OCI-LY3 (cell line): ENCODE data around the gene CGB7.

ENCODE experiments used
- H2AFZ ChIP-seq: fragments of 200-600, 300-600 bp; shearing (Covaris generic); 2 replicates; pipeline ENCODE4 v1.6.0; 2014; ENCODE audit warnings: antibody characterized with exemption, low read depth, low read length
- H3K27ac ChIP-seq: fragments of 200-600, 300-600 bp; sonication (generic); 2 replicates; pipeline ENCODE4 v1.5.1; 2014; ENCODE audit warnings: mild to moderate bottlenecking, low read length, moderate library complexity, mixed read lengths
- H3K27me3 ChIP-seq: fragments of 200-600, 300-600 bp; sonication (generic); 2 replicates; pipeline ENCODE4 v1.6.1; 2014; ENCODE audit warnings: low read depth, low read length, mixed read lengths
- H3K36me3 ChIP-seq: fragments of 200-600, 300-600 bp; sonication (generic); replicated peaks from 2 replicates; pipeline ENCODE3; 2014; ENCODE audit warnings: low read depth, low read length, mixed read lengths
- H3K4me1 ChIP-seq: fragments of 300-600, 200-600 bp; sonication (generic); 2 replicates; pipeline ENCODE4 v1.6.1; 2014; ENCODE audit warnings: low read length, mixed read lengths
- H3K4me2 ChIP-seq: fragments of 200-600, 300-600 bp; sonication (generic); 2 replicates; pipeline ENCODE4 v1.6.1; 2014; ENCODE audit warnings: low read length, mixed read lengths
- H3K4me3 ChIP-seq: fragments of 300-600, 200-600 bp; sonication (generic); 2 replicates; pipeline ENCODE4 v1.5.1; 2014; ENCODE audit warnings: antibody characterized with exemption, mild to moderate bottlenecking, low read length, moderate library complexity
- H3K79me2 ChIP-seq: fragments of 300-600, 200-600 bp; shearing (Covaris generic); 2 replicates; pipeline ENCODE4 v1.6.1; 2014; ENCODE audit warnings: mild to moderate bottlenecking, low read length, mixed read lengths
- H3K9ac ChIP-seq: fragments of 300-600, 200-600 bp; shearing (Covaris generic); 2 replicates; pipeline ENCODE4 v1.6.0; 2014; ENCODE audit warnings: mild to moderate bottlenecking, low read length, moderate library complexity
- H3K9me3 ChIP-seq: fragments of 200-600, 300-600 bp; shearing (Covaris generic); 2 replicates; pipeline ENCODE4 v1.6.1; 2014; ENCODE audit warnings: low read length, mixed read lengths; ENCODE audit not compliant: insufficient read depth
- H4K20me1 ChIP-seq: fragments of 200-600, 300-600 bp; sonication (generic); 2 replicates; pipeline ENCODE4 v1.6.1; 2016; ENCODE audit warnings: low read length, mixed read lengths; ENCODE audit not compliant: insufficient read depth
- CTCF ChIP-seq: fragments of 200-600, 300-600 bp; sonication (generic); IDR thresholded peaks from 2 replicates; pipeline ENCODE4 v1.5.1; 2014; ENCODE audit warnings: antibody characterized with exemption, low read length, low read depth
- EZH2phosphoT487 ChIP-seq: fragments of 200-600 bp; shearing (Covaris generic); IDR thresholded peaks from 2 replicates; pipeline ENCODE4 v1.6.1; 2018; ENCODE audit warnings: antibody characterized with exemption, mixed run types, low read depth

Gene CGB7

GRCh38 chr19:49065905-49066512 lies 8.5 kb upstream of the CGB7 start:
- Histone ChIP-seq H3K9ac (no peak overlapping the region), H4K20me1 (no peaks in the 10 kb centered on the region), H3K4me2 (no peak overlapping the region), H3K4me1 (no peaks in the 10 kb centered on the region), H3K9me3 (no peaks in the 10 kb centered on the region), H3K79me2 (no peaks in the 10 kb centered on the region), H3K36me3 (no peaks in the 10 kb centered on the region), H2AFZ (no peak overlapping the region), H3K27ac (no peak overlapping the region), H3K27me3 (peaks cover 25% of the 10 kb centered on the region), H3K4me3 (no peak overlapping the region)
- TF ChIP-seq CTCF (no peak), EZH2phosphoT487 (no peak)

GRCh38 chr19:49064768-49065611 lies 7.4 kb upstream of the CGB7 start, which contains the start of gene NTF4:
TSS of gene NTF4 (minus strand) at chr19:49064818. CDS start at chr19:49061997, 2,821 bp downstream.
- Histone ChIP-seq H4K20me1 (no peaks in the 10 kb centered on the region), H3K27me3 (peaks cover 25% of the 10 kb centered on the region), H3K79me2 (no peaks in the 10 kb centered on the region), H3K4me2 (0 out of 2 replicates have a peak within 1 kb of the TSS, but pooled peaks have one; percentile 29), H3K27ac (no peak within 1 kb of the TSS), H3K9me3 (no peaks in the 10 kb centered on the region), H2AFZ (no peak within 1 kb of the TSS), H3K4me3 (no peak within 1 kb of the TSS), H3K4me1 (no peaks in the 10 kb centered on the region), H3K9ac (no peak within 1 kb of the TSS), H3K36me3 (no peaks in the 10 kb centered on the region)
- TF ChIP-seq EZH2phosphoT487 (no peak), CTCF (no peak)

GRCh38 chr19:49064029-49064629 lies 6.6 kb upstream of the CGB7 start:
- Histone ChIP-seq H3K4me1 (no peaks in the 10 kb centered on the region), H3K9ac (no peak overlapping the region), H3K36me3 (no peaks in the 10 kb centered on the region), H3K9me3 (no peaks in the 10 kb centered on the region), H3K27ac (no peak overlapping the region), H2AFZ (no peak overlapping the region), H3K27me3 (peaks cover 25% of the 10 kb centered on the region), H3K4me2 (0 out of 2 replicates have a peak overlapping the region, but pooled peaks have one; percentile 29), H3K4me3 (no peak overlapping the region), H3K79me2 (no peaks in the 10 kb centered on the region), H4K20me1 (no peaks in the 10 kb centered on the region)
- TF ChIP-seq CTCF: no peak
- no peak for TF ChIP-seq EZH2phosphoT487

- H3K4me3 ChIP-seq: no peak overlapping the region
- TF ChIP-seq EZH2phosphoT487 (no peak), CTCF (no peak)
- H3K4me2 ChIP-seq: no peak overlapping the region
- no peak overlapping the region for H3K9ac ChIP-seq
- peaks cover 17% of the 10 kb centered on the region for H3K27me3 ChIP-seq
- no peak overlapping the region for H2AFZ ChIP-seq
- H3K4me1 ChIP-seq: no peaks in the 10 kb centered on the region
- no peaks in the 10 kb centered on the region for H4K20me1 ChIP-seq
- H3K36me3 ChIP-seq: no peaks in the 10 kb centered on the region
- no peak overlapping the region for H3K27ac ChIP-seq
- H3K9me3 ChIP-seq: no peaks in the 10 kb centered on the region
- H3K79me2 ChIP-seq: no peaks in the 10 kb centered on the region
Observed at GRCh38 chr19:49061445-49061844, 3.9 kb upstream of the CGB7 start.
